ENCODE results near the gene FAM222A. TPM values are rescaled to one million over a fixed set of nuclear protein-coding genes. Genes with fewer than 3 reads are reported as not detected.

FAM222A gene
- total RNA-seq, 1 donor from 2014 or later: 2.4 TPM

DNA sequence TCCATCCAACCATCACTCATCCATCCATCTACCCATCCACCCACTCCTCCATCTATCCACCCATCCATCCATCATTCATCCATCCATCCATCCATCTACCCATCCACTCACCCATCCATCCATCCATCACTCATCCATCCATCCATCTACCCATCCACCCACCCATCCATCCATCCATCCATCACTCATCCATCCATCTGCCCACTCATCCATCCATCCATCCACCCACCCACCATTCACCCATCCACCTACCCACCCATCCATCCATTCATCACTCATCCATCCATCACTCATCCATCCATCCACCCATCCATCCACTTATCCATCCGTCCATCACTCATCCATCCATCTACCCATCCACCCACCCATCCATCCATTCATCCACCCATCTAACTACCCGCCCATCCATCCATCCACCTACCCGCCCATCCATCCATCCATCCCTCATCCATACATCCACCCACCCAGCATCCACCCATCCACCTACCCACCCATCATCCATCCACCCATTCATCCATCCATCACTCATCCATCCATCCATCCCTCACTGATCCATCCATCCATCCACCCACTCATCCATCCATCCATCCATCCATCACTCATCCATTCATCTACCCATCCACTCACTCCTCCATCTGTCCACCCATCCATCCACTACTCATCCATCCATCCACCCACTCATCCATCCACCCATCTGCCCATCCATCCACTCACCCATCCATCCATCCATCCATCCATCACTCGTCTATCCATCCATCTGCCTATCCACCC is 95.4 kb downstream of the FAM222A start:
- Histone ChIP-seq H3K27ac (no peak overlapping the region), H3K27me3 (ENCODE audit: low read depth) (no peaks in the 10 kb centered on the region), H3K4me1 (no peaks in the 10 kb centered on the region), H3K4me3 (no peak overlapping the region), H3K9me3 (no peaks in the 10 kb centered on the region), H3K36me3 (no peaks in the 10 kb centered on the region)
- ATAC-seq: no peak
- no peak for DNase-seq
- TF ChIP-seq, protein P1, sequence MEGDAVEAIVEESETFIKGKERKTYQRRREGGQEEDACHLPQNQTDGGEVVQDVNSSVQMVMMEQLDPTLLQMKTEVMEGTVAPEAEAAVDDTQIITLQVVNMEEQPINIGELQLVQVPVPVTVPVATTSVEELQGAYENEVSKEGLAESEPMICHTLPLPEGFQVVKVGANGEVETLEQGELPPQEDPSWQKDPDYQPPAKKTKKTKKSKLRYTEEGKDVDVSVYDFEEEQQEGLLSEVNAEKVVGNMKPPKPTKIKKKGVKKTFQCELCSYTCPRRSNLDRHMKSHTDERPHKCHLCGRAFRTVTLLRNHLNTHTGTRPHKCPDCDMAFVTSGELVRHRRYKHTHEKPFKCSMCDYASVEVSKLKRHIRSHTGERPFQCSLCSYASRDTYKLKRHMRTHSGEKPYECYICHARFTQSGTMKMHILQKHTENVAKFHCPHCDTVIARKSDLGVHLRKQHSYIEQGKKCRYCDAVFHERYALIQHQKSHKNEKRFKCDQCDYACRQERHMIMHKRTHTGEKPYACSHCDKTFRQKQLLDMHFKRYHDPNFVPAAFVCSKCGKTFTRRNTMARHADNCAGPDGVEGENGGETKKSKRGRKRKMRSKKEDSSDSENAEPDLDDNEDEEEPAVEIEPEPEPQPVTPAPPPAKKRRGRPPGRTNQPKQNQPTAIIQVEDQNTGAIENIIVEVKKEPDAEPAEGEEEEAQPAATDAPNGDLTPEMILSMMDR (IDR thresholded peaks at IDR 0.05): no peak
- intact Hi-C loops (cut with DNase I): no loop called here

DNA sequence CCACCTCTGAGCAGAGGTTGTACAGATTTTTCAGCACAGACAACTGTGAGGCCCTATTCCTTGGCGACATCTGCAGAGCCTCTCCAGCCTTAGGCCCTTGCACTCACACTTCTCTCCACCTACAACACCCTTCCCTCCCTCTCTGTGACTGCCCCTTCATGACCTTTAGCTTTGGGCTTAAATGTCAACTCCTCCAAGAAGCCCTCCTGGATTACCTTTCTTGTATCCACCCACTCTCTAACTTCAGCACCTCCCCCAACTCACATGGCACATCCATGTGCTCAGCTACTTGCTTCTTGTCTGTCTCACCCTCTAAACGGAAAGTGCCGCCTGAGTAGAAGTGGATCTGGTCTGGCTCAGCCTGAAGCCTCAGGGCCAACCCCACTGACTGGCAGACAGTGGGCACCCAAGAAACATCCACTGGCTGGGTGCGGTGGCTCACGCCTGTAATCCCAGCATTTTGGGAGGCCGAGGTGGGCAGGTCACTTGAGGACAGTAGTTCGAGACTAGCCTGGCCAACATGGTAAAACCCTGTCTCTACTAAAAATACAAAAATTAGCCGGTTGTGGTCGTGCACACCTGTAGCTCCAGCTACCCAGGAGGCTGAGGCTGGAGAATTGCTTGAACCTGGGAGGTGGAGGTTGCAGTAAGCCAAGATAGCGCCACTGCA is 97.5 kb downstream of the FAM222A start:
- no peaks in the 10 kb centered on the region for H3K36me3 ChIP-seq
- peaks cover 3% of the 10 kb centered on the region for H3K27me3 ChIP-seq (ENCODE audit: low read depth)
- no peaks in the 10 kb centered on the region for H3K4me1 ChIP-seq
- no peak overlapping the region for H3K27ac ChIP-seq
- TF ChIP-seq, protein P1 (IDR thresholded peaks at IDR 0.05): no peak
- H3K4me3 ChIP-seq: no peak overlapping the region
- no peaks in the 10 kb centered on the region for H3K9me3 ChIP-seq
- no peak for DNase-seq
- intact Hi-C loops (cut with DNase I): no loop called here
- no peak for ATAC-seq

DNA sequence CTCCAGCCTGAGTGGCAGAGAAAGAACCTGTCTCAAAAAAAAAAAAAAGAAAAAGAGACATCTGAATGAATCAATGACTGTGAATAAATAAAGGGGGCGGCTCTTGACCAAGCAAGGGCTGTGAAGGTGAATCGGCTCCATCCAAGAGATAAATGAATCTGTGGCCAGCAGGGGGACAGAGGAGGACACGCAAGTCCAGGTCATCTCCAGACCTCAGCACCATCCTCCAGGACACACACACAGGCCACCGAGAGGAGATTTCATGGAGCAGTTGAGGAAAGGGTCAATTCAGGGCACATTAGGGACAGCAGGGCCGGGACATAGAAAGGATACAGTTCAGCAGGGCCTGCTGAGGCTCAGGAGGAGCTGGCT is 98.0 kb downstream of the FAM222A start:
- Histone ChIP-seq H3K27ac (no peak overlapping the region), H3K4me3 (no peak overlapping the region), H3K9me3 (no peaks in the 10 kb centered on the region), H3K4me1 (no peaks in the 10 kb centered on the region), H3K36me3 (no peaks in the 10 kb centered on the region), H3K27me3 (ENCODE audit: low read depth) (peaks cover 3% of the 10 kb centered on the region)
- no peak for ATAC-seq
- TF ChIP-seq, protein P1 (IDR thresholded peaks at IDR 0.05): no peak
- intact Hi-C loops (cut with DNase I): no loop called here
- DNase-seq: no peak

DNA sequence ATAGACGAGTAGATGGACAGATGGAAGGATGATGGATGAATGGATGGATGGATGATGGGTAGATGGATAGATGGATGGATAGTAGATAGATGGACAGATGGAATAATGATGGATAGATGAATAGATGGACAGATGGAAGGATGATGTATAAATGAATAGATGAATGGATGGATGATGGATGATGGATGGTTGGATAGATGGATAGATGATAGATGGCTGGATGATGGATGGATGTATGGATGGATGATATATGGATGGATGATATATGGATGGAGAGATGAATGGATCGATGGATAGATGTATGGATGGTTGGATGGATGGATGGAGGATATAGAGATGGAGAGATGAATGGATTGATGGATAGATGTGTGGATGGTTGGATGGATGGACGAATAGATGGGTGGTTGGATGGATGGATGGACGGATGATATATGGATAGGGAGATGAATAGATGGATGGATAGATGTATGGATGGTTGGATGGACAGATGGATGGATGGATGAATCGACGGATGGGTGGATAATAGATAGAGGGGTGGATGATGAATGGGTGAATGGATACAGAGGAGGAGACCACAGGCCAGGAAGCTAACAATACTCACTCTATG is 100.3 kb downstream of the FAM222A start:
- ATAC-seq (no peak), DNase-seq (no peak)
- H3K27ac ChIP-seq: no peak overlapping the region
- H3K27me3 ChIP-seq (ENCODE audit: low read depth): peaks cover 6% of the 10 kb centered on the region
- H3K4me1 ChIP-seq: no peaks in the 10 kb centered on the region
- intact Hi-C loops (cut with DNase I): no loop called here
- H3K9me3 ChIP-seq: no peaks in the 10 kb centered on the region
- no peaks in the 10 kb centered on the region for H3K36me3 ChIP-seq
- TF ChIP-seq, protein P1 (IDR thresholded peaks at IDR 0.05): no peak
- H3K4me3 ChIP-seq: no peak overlapping the region

DNA sequence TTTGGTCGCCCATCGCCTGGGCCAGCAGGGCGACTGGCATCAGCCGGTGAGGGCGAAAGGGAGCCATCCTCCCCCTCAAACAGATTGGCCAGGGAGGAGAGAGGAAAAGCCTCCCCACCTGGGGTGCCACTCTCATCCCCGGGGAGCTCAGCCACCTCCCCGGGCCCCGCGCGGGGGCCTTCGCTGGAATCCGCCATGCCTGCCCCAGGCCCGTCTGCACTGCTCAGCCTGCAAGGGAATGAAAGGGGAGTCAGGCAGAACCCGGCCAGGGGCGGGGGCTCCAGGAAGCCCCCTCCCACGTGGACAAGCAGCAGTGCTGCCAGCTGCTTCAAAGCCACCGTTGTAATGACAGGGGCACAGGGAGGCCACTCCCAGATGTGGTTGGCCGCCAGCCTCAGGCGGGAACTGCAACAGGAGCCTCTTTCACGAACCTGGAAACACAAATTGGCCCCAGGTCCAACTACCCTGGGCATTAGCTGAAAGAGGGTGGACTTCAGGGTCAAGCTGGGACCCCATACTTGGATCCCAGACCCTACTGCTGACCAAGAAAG is 101.0 kb downstream of the FAM222A start:
- Histone ChIP-seq H3K27ac (no peak overlapping the region), H3K4me3 (no peak overlapping the region), H3K27me3 (ENCODE audit: low read depth) (peaks cover 6% of the 10 kb centered on the region), H3K4me1 (no peaks in the 10 kb centered on the region), H3K36me3 (no peaks in the 10 kb centered on the region), H3K9me3 (no peaks in the 10 kb centered on the region)
- no peak for ATAC-seq
- intact Hi-C loops (cut with DNase I): no loop called here
- TF ChIP-seq, protein P1 (IDR thresholded peaks at IDR 0.05): no peak
- DNase-seq: no peak
